HG02763 (cell line): ENCODE results near the gene GP1BB.

Experiments used
- ATAC-seq: cut with Tn5 transposase; IDR thresholded peaks from one replicate; pipeline ENCODE4 v1.9.1; 2021; ENCODE audit warnings: mild to moderate bottlenecking, moderate library complexity; ENCODE audit not compliant: unreplicated experiment

The GP1BB gene

DNA sequence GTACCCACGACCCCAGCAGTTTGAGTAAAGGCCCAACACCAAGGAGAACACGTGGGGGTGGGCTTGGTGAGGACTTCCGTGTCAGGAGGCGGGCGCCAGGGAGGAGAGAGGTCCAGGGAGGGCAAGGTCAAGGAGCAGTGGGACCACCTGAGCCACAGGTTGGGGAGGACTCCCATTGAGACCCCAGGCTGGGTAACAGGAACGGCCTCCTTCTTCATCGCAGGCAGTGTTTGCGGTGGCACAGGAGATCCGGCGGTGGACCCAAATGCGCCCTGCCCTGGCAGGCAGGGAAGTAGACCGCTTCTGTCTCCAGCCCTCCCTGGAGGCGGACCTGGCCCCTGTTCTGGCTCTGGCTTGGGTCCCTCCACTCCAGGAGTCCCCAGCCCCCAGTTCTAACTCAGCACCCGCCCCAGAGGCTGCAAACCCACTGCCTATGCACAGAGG is 31.4 kb downstream of the GP1BB start:
- ATAC-seq: no peak

GRCh38 chr22:19755145-19755710 is 31.9 kb downstream of the GP1BB start:
- ATAC-seq: no peak

DNA sequence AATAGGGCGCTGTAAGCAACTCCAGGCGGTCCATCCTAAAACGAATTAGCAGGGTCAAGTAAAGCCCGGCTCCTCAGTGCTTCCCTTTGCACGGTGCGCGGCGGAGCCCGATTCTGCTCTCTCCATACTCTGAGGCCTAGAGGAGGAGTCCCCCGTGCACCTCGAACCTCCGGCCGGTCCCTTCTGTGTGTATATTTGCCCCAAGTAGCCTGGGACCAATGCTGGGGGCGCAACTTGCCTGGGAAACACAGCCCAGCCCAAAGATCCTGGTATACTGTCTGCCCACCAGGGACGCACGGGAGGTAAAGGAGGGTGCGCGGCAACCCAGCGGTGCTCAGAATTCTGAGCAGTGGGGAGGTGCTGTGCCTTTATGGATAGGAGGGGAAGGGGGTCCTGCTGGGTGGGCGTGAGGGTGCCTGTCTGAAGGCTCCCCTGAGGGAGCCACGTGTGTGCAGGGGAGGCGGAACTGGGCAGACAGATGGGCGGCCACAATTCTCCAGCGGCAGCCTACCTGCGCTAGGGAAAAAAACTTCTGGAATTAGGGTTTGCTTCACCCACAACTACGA is 32.5 kb downstream of the GP1BB start:
- no peak for ATAC-seq

- ATAC-seq: no peak
These were observed 33.2 kb downstream of the GP1BB start for GRCh38 chr22:19756288-19757128.

DNA sequence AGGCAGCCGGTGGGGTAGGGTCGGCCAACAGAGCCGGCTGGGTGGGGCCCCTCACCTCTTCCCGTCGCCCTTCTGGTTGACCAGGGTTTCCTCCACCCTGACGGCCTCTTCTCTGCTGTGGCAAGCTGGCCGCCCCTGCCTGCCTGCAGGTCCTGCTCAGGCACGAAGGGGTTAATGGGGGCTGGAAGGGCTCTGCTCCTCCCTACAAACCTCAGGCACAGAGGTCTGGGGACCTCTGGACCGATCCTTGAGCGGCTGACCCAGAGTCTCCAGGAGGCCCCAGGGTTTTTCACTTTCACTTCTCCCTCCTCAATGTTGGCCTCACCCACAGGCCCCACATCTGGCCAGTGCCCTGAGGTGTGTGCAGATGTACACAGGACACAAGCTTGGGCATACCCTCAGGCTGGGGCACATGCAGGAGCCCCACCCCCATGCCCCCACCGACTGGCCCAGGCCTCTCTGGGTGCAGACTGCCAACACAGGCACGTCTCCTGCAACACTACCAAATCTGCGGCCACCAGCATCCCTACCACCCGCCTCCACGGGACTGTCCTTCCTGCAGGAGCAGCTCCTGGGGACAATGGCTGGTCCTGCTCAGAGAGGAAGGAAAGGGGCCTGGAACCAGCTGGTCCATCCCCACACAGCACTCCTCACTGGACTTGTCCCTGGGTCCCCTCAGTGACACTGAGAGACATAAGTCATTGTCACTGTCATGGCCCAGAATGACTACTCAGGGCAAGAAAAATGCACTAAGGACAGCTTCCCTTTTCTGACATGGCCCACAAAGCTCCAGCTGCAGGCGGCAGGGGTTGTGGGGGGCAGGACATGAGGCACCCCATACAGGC is 34.0 kb downstream of the GP1BB start:
- no peak for ATAC-seq

GRCh38 chr22:19757985-19758895 is 34.9 kb downstream of the GP1BB start:
- ATAC-seq: no peak

DNA sequence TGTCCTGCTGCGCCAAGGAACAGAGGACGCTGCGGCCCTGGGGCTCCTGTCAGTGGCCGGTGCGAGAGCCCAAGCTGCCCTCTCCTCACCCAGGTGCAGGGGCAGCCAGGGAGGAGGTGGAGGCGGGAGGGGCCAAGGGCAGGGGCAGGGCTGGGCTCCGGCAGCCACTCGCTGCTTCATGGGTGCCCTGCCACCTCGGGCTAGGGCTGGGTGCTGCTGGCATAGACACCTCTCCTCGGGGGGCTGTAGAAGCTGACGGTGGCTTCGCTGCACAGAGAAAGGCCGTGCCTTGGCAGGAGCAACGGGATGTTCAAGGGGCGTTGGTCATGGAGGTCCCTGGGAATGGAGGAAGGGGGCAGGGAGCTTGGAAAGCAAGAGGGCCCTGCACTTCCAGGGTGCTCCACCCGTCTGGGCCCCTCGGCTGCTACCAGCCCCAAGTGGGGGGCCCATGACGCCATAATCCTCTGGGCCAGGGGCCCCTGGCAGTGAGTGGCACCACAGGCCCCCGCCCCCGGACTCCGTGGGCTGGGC is 35.6 kb downstream of the GP1BB start:
- no peak for ATAC-seq

- no peak for ATAC-seq
These were observed 36.2 kb downstream of the GP1BB start for GRCh38 chr22:19759427-19760057.

- ATAC-seq: no peak
These were observed 37.0 kb downstream of the GP1BB start, which contains the start of gene TBX1 for GRCh38 chr22:19760058-19760950. TSS of gene TBX1 (plus strand) at chr22:19760778. CDS start at chr22:19760844, 66 bp downstream.

DNA sequence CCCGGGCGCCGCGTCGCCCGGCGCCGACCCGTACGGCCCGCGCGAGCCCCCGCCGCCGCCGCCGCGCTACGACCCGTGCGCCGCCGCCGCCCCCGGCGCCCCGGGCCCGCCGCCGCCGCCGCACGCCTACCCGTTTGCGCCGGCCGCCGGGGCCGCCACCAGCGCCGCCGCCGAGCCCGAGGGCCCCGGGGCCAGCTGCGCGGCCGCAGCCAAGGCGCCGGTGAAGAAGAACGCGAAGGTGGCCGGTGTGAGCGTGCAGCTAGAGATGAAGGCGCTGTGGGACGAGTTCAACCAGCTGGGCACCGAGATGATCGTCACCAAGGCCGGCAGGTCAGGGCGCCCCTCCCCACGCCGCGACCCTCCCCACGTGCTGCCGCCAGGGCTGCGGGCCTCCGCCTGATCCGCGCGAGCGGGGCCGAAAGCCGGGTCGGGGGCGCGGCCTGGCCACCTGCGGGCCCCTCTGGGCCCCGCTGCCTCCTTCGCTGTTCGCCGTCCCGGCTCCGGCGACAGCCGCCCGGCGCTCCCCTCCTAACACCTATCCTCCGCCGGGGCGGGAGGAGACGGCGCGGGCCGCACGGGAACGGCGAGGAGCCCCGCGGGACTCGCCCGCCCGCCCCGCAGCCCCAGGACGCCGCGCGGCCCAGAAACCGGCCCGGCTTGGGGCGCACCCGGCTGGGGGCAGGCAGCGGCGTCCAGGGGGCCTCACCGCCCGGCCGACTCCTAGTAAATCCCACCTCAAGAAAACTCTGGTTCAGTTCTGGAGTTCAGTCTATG is 37.8 kb downstream of the GP1BB start:
- no peak for ATAC-seq

DNA sequence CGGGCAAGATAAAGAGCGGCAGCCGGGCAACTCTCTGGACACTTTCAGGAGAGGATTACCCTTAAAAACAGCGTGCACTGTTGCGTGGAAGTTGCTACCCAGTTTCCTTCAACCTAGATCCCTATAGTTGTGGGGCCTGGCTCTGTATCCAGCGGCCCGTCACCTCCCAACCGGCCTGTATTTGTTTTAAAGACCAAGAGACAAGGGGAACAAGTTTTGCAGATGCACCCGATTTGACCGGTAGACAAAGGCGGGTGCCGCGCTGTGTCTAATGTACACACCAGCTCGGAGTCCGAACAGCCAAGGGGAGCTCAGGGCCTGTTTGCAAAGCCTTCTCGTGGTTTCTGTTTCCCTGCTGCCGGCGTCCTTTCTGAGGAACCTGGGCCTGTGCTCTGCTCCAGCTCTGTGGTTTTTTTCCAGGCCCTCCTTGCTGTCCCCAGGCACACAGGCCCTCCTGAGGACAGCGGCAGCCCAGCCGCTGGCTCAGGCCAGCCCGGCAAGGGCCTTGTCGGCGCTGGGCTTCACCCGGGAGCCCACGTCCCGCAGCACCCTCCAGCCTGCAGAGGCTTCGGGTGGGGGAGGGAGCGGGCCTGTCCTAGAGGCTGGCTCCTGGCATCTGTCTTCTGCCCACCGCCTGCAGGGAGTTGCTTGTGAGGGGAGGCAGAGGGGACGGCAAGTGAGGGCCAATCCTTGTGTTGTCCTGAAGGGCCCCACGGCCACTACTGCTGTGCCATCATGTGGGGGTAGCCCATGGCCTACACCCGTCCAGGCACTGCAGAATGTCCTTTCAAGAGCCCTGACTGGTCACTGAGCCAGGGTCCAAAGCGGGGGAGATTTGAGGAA is 38.6 kb downstream of the GP1BB start:
- no peak for ATAC-seq

DNA sequence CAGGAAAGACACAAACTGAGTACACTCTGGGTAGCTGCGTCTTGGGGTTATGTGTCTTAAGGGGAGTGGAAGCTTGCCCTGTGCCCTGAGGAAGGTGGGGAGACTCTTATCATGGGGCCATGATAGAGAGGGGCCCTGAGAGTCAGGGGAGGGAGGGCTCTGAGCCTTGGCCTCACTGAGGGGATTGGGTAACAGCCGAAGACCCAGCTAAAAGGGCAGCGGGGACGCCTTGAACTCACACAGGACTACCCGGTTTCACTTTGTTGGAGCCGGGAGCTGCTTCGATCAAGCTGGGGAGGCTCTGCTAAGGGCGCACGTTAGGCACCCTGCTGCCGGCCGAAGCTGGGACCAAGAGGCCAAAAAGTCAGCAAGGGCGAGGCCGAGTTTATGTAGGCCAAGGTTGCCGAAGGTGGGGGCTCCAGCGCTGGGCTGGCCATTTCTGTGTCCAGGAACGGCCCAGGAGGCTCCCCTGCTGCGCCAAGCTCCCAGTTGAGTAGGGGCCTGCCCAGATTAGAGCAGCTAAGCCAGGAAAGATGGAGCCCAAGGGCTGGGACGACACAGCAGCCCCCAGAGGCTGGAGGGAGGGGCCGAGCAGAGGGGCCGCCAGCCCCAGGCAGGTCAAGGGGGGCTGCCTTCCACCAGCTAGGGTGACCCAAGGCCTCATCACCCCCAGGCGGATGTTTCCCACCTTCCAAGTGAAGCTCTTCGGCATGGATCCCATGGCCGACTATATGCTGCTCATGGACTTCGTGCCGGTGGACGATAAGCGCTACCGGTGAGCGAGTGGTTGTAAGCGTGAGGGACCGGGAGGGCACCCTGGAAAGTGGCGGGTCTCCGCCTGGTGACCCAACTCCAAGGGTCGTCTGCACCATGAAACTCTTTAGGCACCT is 39.5 kb downstream of the GP1BB start:
- no peak for ATAC-seq

DNA sequence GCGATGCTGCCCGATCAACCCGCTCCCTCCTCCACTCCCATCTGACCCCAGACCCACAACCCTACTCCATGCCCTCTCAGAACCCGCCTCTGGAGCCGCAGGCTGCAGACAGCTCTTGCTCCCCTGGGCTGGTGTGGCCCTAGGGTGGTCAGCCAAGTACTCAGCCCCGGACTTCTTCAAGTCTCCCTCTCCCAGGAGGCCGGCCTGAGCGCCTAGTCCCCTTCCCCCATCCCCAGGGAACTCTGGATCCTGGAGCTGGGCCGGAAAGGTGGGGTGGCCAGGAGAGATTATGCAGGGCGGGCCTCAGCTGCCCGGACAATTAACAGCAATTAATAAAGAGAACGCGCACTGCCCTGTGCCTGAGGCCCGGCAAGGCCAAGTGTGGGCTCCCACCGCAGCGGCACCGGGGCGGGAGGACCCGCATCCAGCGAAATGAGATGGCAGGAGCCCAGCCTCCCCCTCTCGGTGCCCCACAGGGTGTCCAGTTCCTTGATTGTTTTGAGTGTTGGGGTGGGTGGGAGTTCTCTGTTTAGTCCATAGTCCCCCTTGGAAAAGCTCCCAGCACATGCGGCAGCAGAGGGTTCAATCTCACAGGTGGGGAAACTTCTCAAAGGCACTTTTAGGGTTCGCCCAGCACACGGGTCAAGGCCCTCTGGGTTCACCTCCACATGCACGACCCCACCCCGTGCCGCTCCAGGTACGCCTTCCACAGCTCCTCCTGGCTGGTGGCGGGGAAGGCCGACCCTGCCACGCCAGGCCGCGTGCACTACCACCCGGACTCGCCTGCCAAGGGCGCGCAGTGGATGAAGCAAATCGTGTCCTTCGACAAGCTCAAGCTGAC is 40.3 kb downstream of the GP1BB start:
- no peak for ATAC-seq

GRCh38 chr22:19764299-19764593 is 40.9 kb downstream of the GP1BB start:
- ATAC-seq: no peak
